ENCODE measurements around the gene EFHC1.

Gene EFHC1

GRCh38 chr6:52435345-52435744 lies 15.2 kb downstream of the EFHC1 start:
- no peak for TF ChIP-seq EZH2phosphoT487 (conservative IDR thresholded peaks at IDR 0.05; ENCODE audit: low read length)
- TF ChIP-seq, protein P1, sequence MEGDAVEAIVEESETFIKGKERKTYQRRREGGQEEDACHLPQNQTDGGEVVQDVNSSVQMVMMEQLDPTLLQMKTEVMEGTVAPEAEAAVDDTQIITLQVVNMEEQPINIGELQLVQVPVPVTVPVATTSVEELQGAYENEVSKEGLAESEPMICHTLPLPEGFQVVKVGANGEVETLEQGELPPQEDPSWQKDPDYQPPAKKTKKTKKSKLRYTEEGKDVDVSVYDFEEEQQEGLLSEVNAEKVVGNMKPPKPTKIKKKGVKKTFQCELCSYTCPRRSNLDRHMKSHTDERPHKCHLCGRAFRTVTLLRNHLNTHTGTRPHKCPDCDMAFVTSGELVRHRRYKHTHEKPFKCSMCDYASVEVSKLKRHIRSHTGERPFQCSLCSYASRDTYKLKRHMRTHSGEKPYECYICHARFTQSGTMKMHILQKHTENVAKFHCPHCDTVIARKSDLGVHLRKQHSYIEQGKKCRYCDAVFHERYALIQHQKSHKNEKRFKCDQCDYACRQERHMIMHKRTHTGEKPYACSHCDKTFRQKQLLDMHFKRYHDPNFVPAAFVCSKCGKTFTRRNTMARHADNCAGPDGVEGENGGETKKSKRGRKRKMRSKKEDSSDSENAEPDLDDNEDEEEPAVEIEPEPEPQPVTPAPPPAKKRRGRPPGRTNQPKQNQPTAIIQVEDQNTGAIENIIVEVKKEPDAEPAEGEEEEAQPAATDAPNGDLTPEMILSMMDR (IDR thresholded peaks at IDR 0.05; ENCODE audit: insufficient read depth, low read length, poor library complexity, severe bottlenecking) = no peak
- Histone ChIP-seq H3K27ac (ENCODE audit: low read depth, low read length) (no peak overlapping the region), H3K9ac (ENCODE audit: low read length) (no peak overlapping the region), H3K4me3 (ENCODE audit: insufficient read depth, low read length, poor library complexity, severe bottlenecking) (no peak overlapping the region), H2AFZ (ENCODE audit: low read depth, low read length, severe bottlenecking) (no peak overlapping the region), H3K27me3 (ENCODE audit: low read length) (no peaks in the 10 kb centered on the region), H3K9me2 (replicated peaks; ENCODE audit: insufficient read depth, low read length) (no peaks in the 10 kb centered on the region), H3K36me3 (ENCODE audit: low read length) (no peaks in the 10 kb centered on the region), H3K4me2 (ENCODE audit: low read depth, low read length, poor library complexity, severe bottlenecking) (no peak overlapping the region), H3F3A (ENCODE audit: insufficient read depth) (no peaks in the 10 kb centered on the region), H4K20me1 (ENCODE audit: low read depth, low read length) (no peaks in the 10 kb centered on the region), H3K9me3 (ENCODE audit: insufficient read depth, low read length) (no peaks in the 10 kb centered on the region), H3K79me2 (ENCODE audit: insufficient read depth, low read length) (no peaks in the 10 kb centered on the region)

GRCh38 chr6:52438926-52439325 lies 18.8 kb downstream of the EFHC1 start:
- no peaks in the 10 kb centered on the region for H4K20me1 ChIP-seq (ENCODE audit: low read depth, low read length)
- no peak overlapping the region for H3K4me3 ChIP-seq (ENCODE audit: insufficient read depth, low read length, poor library complexity, severe bottlenecking)
- no peak overlapping the region for H3K9ac ChIP-seq (ENCODE audit: low read length)
- no peaks in the 10 kb centered on the region for H3K27me3 ChIP-seq (ENCODE audit: low read length)
- no peak overlapping the region for H3K4me2 ChIP-seq (ENCODE audit: low read depth, low read length, poor library complexity, severe bottlenecking)
- no peaks in the 10 kb centered on the region for H3K9me3 ChIP-seq (ENCODE audit: insufficient read depth, low read length)
- no peaks in the 10 kb centered on the region for H3K79me2 ChIP-seq (ENCODE audit: insufficient read depth, low read length)
- H3F3A ChIP-seq (ENCODE audit: insufficient read depth) = no peaks in the 10 kb centered on the region
- TF ChIP-seq, protein P1 (IDR thresholded peaks at IDR 0.05; ENCODE audit: insufficient read depth, low read length, poor library complexity, severe bottlenecking) = no peak
- no peak for TF ChIP-seq EZH2phosphoT487 (conservative IDR thresholded peaks at IDR 0.05; ENCODE audit: low read length)
- no peaks in the 10 kb centered on the region for H3K36me3 ChIP-seq (ENCODE audit: low read length)
- no peak overlapping the region for H2AFZ ChIP-seq (ENCODE audit: low read depth, low read length, severe bottlenecking)
- no peaks in the 10 kb centered on the region for H3K9me2 ChIP-seq (replicated peaks; ENCODE audit: insufficient read depth, low read length)
- H3K27ac ChIP-seq (ENCODE audit: low read depth, low read length) = no peak overlapping the region

DNA sequence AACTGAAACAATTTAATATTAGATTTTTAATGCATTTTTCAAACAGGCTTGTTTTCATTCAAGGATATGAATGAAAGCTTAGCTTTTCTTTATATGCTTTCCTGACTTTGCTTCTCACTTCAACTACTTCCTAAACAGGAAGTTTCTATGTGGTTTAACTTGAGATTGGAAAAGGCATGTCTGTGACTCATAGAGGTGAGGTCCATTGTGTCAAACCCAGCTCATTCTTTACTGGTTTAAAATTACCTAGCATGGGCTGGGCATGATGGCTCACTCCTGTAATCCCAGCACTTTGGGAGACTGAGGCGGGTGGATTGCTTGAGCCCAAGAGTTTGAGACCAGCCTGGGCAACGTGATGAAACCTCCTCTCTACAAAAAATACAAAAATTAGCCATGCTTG lies 34.4 kb downstream of the EFHC1 start:
- Histone ChIP-seq H3K36me3 (ENCODE audit: low read length) (0 out of 2 replicates have a peak, but pooled peaks cover 3% of the 10 kb centered on the region), H3K9me3 (ENCODE audit: insufficient read depth, low read length) (no peaks in the 10 kb centered on the region), H3K9ac (ENCODE audit: low read length) (no peak overlapping the region), H4K20me1 (ENCODE audit: low read depth, low read length) (no peaks in the 10 kb centered on the region), H3K4me2 (ENCODE audit: low read depth, low read length, poor library complexity, severe bottlenecking) (no peak overlapping the region), H3K79me2 (ENCODE audit: insufficient read depth, low read length) (no peaks in the 10 kb centered on the region), H3K27ac (ENCODE audit: low read depth, low read length) (no peak overlapping the region), H3K9me2 (replicated peaks; ENCODE audit: insufficient read depth, low read length) (no peaks in the 10 kb centered on the region), H2AFZ (ENCODE audit: low read depth, low read length, severe bottlenecking) (no peak overlapping the region), H3K4me3 (ENCODE audit: insufficient read depth, low read length, poor library complexity, severe bottlenecking) (no peak overlapping the region), H3F3A (ENCODE audit: insufficient read depth) (no peaks in the 10 kb centered on the region), H3K27me3 (ENCODE audit: low read length) (no peaks in the 10 kb centered on the region)
- TF ChIP-seq, protein P1 (IDR thresholded peaks at IDR 0.05; ENCODE audit: insufficient read depth, low read length, poor library complexity, severe bottlenecking) = no peak
- no peak for TF ChIP-seq EZH2phosphoT487 (conservative IDR thresholded peaks at IDR 0.05; ENCODE audit: low read length)
